MCF 10A (cell line): ENCODE measurements around the gene CTNNA1. TPM values are rescaled to one million over a fixed set of nuclear protein-coding genes. Genes with fewer than 3 reads are reported as not detected.
A peak's percentile ranks its signal among the peaks of the same experiment; 100 is the strongest.

Source experiments
- BruUV-seq: library from RNA; stranded (reverse); fragments of 400-500 nt; replicated peaks from 2 replicates; lab custom pipeline; 2021; lab: Mats Ljungman, UMichigan
- CTCF ChIA-PET: fragments of 300-600 bp; sonication (Branson Sonifier 250); formaldehyde crosslinking; extraction: SDS; loops from one replicate; lab custom pipeline; 2021; ENCODE audit warnings: antibody characterized with exemption, inconsistent platforms; lab: Yijun Ruan, JAX
- POLR2A ChIA-PET: fragments of 300-600, 350-650 bp; sonication (Branson Sonifier 250); formaldehyde crosslinking; extraction: SDS; loops from one replicate; lab custom pipeline; 2020; ENCODE audit warnings: antibody characterized with exemption, inconsistent platforms; lab: Yijun Ruan, JAX
- DNase-seq: peaks from one replicate; pipeline ENCODE4 v3.0.0-alpha.2; 2018; ENCODE audit not compliant: unreplicated experiment
- H3K27ac Mint-ChIP-seq: one replicate; pipeline ENCODE4 v1.8.0; 2022; ENCODE audit warnings: mild to moderate bottlenecking, low read depth, mixed read lengths; ENCODE audit not compliant: unreplicated experiment
- H3K27me3 Mint-ChIP-seq: one replicate; pipeline ENCODE4 v1.8.0; 2022; ENCODE audit warnings: mixed read lengths; ENCODE audit not compliant: insufficient read depth, unreplicated experiment
- H3K36me3 Mint-ChIP-seq: one replicate; pipeline ENCODE4 v1.8.0; 2022; ENCODE audit warnings: mild to moderate bottlenecking, moderate library complexity, mixed read lengths; ENCODE audit not compliant: insufficient read depth, unreplicated experiment
- H3K4me1 Mint-ChIP-seq: one replicate; pipeline ENCODE4 v1.8.0; 2022; ENCODE audit warnings: mixed read lengths; ENCODE audit not compliant: insufficient read depth, unreplicated experiment
- H3K4me3 Mint-ChIP-seq: one replicate; pipeline ENCODE4 v1.8.0; 2022; ENCODE audit warnings: mild to moderate bottlenecking, moderate library complexity, mixed read lengths; ENCODE audit not compliant: unreplicated experiment
- H3K9me3 Mint-ChIP-seq: one replicate; pipeline ENCODE4 v1.8.0; 2022; ENCODE audit warnings: mixed read lengths; ENCODE audit not compliant: unreplicated experiment
- intact Hi-C: fragments of 100-400 bp; cut with micrococcal nuclease; formaldehyde crosslinking; loops from 2 replicates; pipeline ENCODE4 v1.14.1; 2022
- total RNA-seq: library from RNA; stranded (reverse); gene quantifications from 2 replicates; pipeline ENCODE4 v1.2.3, GENCODE V29; 2022
- TF ChIP-seq, protein P1 (sequence below): fragments of 200-600 bp; IDR thresholded peaks from one replicate; pipeline ENCODE4 v1.8.0; 2022; ENCODE audit warnings: antibody characterized with exemption, mild to moderate bottlenecking; ENCODE audit not compliant: unreplicated experiment

Gene CTNNA1
- total RNA-seq, 1 experiment from 2014 or later: 519 TPM

DNA sequence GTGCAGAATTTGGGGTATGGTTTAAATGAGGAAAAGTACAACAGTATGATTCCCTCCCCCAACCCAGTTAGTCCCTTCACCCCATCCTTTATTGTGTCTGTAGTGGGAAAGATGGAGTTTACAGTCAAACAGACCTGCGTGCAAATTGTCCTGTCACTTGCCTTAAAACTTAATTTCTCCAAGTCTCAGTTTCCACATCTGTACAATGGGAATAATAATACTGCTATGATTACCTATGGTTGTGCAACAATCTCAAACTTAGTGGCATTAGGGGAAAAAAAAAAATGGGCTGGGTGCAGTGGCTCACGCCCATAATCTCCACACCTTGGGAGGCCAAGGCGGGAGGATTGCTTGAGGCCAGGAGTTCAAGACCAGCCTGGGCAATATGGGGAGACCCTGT, 35.8 kb upstream of the CTNNA1 start:
- H3K36me3 Mint-ChIP-seq: peaks cover 6% of the 10 kb centered on the region
- BruUV-seq: no TSS peak
- no peak overlapping the region for H3K27ac Mint-ChIP-seq
- no peaks in the 10 kb centered on the region for H3K9me3 Mint-ChIP-seq
- ChIA-PET POLR2A (no interaction called here), CTCF (interaction anchor here (0.6 kb wide), 1 partner anchor 161 kb away, joined by 3 read pairs; no protein-coding TSS in a partner anchor)
- no peak overlapping the region for H3K4me3 Mint-ChIP-seq
- no peaks in the 10 kb centered on the region for H3K27me3 Mint-ChIP-seq
- intact Hi-C loops: no loop called here
- DNase-seq: no peak
- peaks cover 23% of the 10 kb centered on the region for H3K4me1 Mint-ChIP-seq
- TF ChIP-seq, protein P1, sequence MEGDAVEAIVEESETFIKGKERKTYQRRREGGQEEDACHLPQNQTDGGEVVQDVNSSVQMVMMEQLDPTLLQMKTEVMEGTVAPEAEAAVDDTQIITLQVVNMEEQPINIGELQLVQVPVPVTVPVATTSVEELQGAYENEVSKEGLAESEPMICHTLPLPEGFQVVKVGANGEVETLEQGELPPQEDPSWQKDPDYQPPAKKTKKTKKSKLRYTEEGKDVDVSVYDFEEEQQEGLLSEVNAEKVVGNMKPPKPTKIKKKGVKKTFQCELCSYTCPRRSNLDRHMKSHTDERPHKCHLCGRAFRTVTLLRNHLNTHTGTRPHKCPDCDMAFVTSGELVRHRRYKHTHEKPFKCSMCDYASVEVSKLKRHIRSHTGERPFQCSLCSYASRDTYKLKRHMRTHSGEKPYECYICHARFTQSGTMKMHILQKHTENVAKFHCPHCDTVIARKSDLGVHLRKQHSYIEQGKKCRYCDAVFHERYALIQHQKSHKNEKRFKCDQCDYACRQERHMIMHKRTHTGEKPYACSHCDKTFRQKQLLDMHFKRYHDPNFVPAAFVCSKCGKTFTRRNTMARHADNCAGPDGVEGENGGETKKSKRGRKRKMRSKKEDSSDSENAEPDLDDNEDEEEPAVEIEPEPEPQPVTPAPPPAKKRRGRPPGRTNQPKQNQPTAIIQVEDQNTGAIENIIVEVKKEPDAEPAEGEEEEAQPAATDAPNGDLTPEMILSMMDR: no peak

DNA sequence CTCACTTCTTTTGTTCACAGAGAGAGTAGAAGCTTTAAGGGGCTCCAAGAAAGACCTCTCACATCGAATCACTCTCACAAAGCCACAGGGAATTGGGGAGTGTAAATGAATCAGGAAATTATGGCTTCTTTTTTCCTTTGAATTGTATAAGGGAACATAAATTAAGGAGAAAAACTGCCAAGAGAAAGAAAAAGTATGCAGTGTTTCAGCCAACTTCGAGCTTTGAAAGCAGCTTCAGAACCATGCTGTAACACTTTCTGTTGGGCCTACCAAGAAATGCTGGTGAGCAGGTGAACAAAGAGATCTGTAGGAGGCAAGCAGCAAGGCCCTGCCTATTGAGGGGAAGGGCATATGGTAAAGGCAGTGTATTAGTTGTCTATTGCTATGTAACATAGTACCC, 33.4 kb upstream of the CTNNA1 start:
- DNase-seq: no peak
- BruUV-seq: no TSS peak
- TF ChIP-seq, protein P1: no peak
- Mint-ChIP-seq H3K36me3 (no peaks in the 10 kb centered on the region), H3K4me3 (no peak overlapping the region), H3K27ac (no peak overlapping the region), H3K27me3 (no peaks in the 10 kb centered on the region), H3K4me1 (peaks cover 41% of the 10 kb centered on the region), H3K9me3 (no peaks in the 10 kb centered on the region)
- ChIA-PET POLR2A (interaction anchor here (1.4 kb wide), 1 partner anchor 33 kb away, joined by 5 read pairs; the partner anchor contains the start of gene CTNNA1), CTCF (interaction anchor here (0.6 to 1.0 kb wide), 2 partner anchors 66 to 151 kb away, joined by 3 read pairs; no protein-coding TSS in a partner anchor)
- intact Hi-C loops: no loop called here

DNA sequence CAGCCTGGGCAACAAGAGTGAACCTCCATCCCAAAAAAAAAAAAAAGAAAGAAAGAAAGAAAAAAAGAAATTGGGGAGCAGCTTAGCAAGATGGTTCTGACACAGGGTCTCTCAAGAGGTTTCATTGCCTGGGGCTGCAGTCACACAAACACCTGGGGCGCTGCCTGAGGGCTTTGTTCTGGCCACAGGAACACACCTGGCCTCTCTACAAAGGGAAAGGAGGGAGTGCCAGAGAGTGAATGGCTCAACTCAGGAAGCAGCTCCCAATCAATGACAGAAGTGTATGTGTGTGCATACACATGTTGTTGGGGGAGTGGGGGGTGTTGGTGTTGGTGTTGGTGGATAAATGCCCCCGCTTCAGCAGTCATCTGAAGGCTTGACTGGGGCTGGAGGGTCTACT, 32.4 kb upstream of the CTNNA1 start:
- intact Hi-C loops: no loop called here
- TF ChIP-seq, protein P1: no peak
- DNase-seq: no peak
- no peak overlapping the region for H3K4me3 Mint-ChIP-seq
- no peaks in the 10 kb centered on the region for H3K36me3 Mint-ChIP-seq
- H3K4me1 Mint-ChIP-seq: peaks cover 43% of the 10 kb centered on the region
- no peak overlapping the region for H3K27ac Mint-ChIP-seq
- no TSS peak for BruUV-seq
- H3K9me3 Mint-ChIP-seq: no peaks in the 10 kb centered on the region
- POLR2A ChIA-PET: no interaction called here
- no peaks in the 10 kb centered on the region for H3K27me3 Mint-ChIP-seq
- CTCF ChIA-PET: interaction anchor here (1.0 kb wide), 1 partner anchor 67 kb away, joined by 3 read pairs; no protein-coding TSS in a partner anchor

DNA sequence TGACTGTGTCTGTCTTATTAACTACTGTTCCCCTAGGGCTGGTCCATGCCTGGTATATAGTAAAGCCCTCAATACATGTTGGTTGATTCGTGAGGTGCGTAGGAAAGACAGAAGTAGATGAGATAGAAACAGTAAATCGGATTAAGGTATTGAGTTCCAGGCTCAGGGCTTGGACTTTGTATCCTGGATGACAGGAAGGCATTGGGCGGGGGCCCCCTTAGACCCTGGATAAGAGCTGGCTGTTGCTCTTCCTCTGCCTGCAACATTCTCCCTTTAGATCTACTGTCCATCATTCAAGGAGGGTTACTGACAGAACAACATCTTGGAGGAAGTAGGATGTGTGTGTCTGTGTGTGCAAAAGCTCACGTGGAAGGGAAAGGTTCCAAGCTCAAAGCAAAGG, 31.2 kb upstream of the CTNNA1 start:
- no TSS peak for BruUV-seq
- H3K4me3 Mint-ChIP-seq: no peak overlapping the region
- H3K9me3 Mint-ChIP-seq: no peaks in the 10 kb centered on the region
- TF ChIP-seq, protein P1: no peak
- H3K27me3 Mint-ChIP-seq: no peaks in the 10 kb centered on the region
- POLR2A ChIA-PET: interaction anchor here (0.7 to 1.8 kb wide), 8 partner anchors 16 to 147 kb away, joined by 3 to 8 read pairs (median 4); partner anchors contain the start of genes CTNNA1 and HSPA9
- CTCF ChIA-PET: interaction anchor here (0.6 to 1.7 kb wide), 4 partner anchors 17 to 134 kb away, joined by 4 to 8 read pairs (median 6); no protein-coding TSS in a partner anchor
- intact Hi-C loops: no loop called here
- H3K4me1 Mint-ChIP-seq: peaks cover 39% of the 10 kb centered on the region
- DNase-seq: no peak
- H3K36me3 Mint-ChIP-seq: no peaks in the 10 kb centered on the region
- peak overlapping the region; percentile 28 for H3K27ac Mint-ChIP-seq
